ENCODE data around the gene ATG16L1.

DNA sequence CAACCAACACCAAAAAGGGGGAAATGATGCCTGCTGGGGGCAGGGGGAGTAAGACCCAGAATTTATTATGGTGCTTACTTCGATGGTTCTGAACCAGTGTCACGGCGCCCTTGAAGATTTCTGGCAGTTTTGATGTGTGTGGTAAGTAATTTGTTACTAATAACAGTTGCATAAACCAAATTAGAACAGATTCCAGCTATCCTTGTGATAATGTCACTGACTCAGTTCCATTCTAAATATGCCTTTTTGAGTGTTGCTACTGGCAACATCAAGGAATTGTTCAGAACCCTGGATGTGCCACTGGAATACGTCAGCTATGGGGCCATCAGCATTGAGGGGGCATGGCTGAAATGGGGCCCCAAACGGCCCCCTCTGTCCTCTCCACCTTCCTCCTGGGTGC, 67.8 kb downstream of the ATG16L1 start:
- TF ChIP-seq, protein P1, sequence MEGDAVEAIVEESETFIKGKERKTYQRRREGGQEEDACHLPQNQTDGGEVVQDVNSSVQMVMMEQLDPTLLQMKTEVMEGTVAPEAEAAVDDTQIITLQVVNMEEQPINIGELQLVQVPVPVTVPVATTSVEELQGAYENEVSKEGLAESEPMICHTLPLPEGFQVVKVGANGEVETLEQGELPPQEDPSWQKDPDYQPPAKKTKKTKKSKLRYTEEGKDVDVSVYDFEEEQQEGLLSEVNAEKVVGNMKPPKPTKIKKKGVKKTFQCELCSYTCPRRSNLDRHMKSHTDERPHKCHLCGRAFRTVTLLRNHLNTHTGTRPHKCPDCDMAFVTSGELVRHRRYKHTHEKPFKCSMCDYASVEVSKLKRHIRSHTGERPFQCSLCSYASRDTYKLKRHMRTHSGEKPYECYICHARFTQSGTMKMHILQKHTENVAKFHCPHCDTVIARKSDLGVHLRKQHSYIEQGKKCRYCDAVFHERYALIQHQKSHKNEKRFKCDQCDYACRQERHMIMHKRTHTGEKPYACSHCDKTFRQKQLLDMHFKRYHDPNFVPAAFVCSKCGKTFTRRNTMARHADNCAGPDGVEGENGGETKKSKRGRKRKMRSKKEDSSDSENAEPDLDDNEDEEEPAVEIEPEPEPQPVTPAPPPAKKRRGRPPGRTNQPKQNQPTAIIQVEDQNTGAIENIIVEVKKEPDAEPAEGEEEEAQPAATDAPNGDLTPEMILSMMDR (conservative IDR thresholded peaks at IDR 0.05), result no peak
- TF ChIP-seq ZFX (IDR thresholded peaks at IDR 0.05), result no peak

Measured in C4-2B (cell line).